WTC11 (cell line): ENCODE data around the gene SLC2A5. TPM values are rescaled to one million over a fixed set of nuclear protein-coding genes. Genes with fewer than 3 reads are reported as not detected.
"Not testable (repeated sequence)": the region's sequence is repeated elsewhere in the genome, so short reads cannot be mapped to it uniquely, and the experiment has no call there.

Experiments
- ATAC-seq: fragments of 200-7000 bp; cut with Tn5 transposase; 2 replicates; pipeline ENCODE4 v1.10.0; 2021; ENCODE audit warnings: mild to moderate bottlenecking, moderate library complexity
- CTCF ChIA-PET: fragments of 300-600 bp; sonication (Branson Sonifier 250); formaldehyde crosslinking; loops from one replicate; lab custom pipeline; 2021; ENCODE audit warnings: antibody characterized with exemption; lab: Charles Lee
- POLR2A ChIA-PET: fragments of 350-600 bp; sonication (Branson Sonifier 250); formaldehyde crosslinking; loops from one replicate; lab custom pipeline; 2021; ENCODE audit warnings: antibody characterized with exemption; lab: Charles Lee
- DNase-seq: peaks from one replicate; pipeline ENCODE4 v3.0.0; 2021; ENCODE audit warnings: low spot score
- H3K27ac Mint-ChIP-seq: 2 replicates; pipeline ENCODE4 v1.8.0; 2021; ENCODE audit warnings: mixed read lengths
- H3K27me3 Mint-ChIP-seq: 2 replicates; pipeline ENCODE4 v1.8.0; 2021; ENCODE audit warnings: low read depth, mild to moderate bottlenecking, moderate library complexity, mixed read lengths
- H3K36me3 Mint-ChIP-seq: 2 replicates; pipeline ENCODE4 v1.8.0; 2021; ENCODE audit warnings: mixed read lengths
- H3K4me1 Mint-ChIP-seq: 2 replicates; pipeline ENCODE4 v1.8.0; 2022; ENCODE audit warnings: mixed read lengths
- H3K4me3 Mint-ChIP-seq: 2 replicates; pipeline ENCODE4 v1.8.0; 2021; ENCODE audit warnings: mild to moderate bottlenecking, moderate library complexity, mixed read lengths
- H3K9me3 Mint-ChIP-seq: 2 replicates; pipeline ENCODE4 v1.8.0; 2021; ENCODE audit warnings: mixed read lengths
- AR ChIP-seq: fragments of 250-450 bp; sonication (Bioruptor Pico); IDR thresholded peaks from 2 replicates; pipeline ENCODE4 v1.9.0; 2021; ENCODE audit warnings: mild to moderate bottlenecking
- ARID4B ChIP-seq: sonication (generic); formaldehyde crosslinking; IDR thresholded peaks from 2 replicates; pipeline ENCODE4 v1.8.0; 2023; ENCODE audit warnings: missing genetic modification reagents, mild to moderate bottlenecking, borderline replicate concordance
- E2F4 ChIP-seq: sonication (generic); formaldehyde crosslinking; IDR thresholded peaks from 2 replicates; pipeline ENCODE4 v1.8.1; 2022; ENCODE audit warnings: low read depth, mild to moderate bottlenecking, moderate library complexity, missing genetic modification reagents, borderline replicate concordance
- KAT7 ChIP-seq: sonication (generic); formaldehyde crosslinking; IDR thresholded peaks from 2 replicates; pipeline ENCODE4 v1.8.1; 2023; ENCODE audit warnings: missing genetic modification reagents, mild to moderate bottlenecking, borderline replicate concordance
- MLX ChIP-seq: sonication (generic); formaldehyde crosslinking; IDR thresholded peaks from 2 replicates; pipeline ENCODE4 v1.8.1; 2023; ENCODE audit warnings: mild to moderate bottlenecking, missing genetic modification reagents, moderate library complexity
- MYBL2 ChIP-seq: sonication (generic); formaldehyde crosslinking; IDR thresholded peaks from 2 replicates; pipeline ENCODE4 v1.8.1; 2023; ENCODE audit warnings: mild to moderate bottlenecking, moderate library complexity, missing genetic modification reagents
- NFYB ChIP-seq: sonication (generic); formaldehyde crosslinking; conservative IDR thresholded peaks from 2 replicates; pipeline ENCODE4 v1.8.0; 2022; ENCODE audit warnings: low read depth, missing genetic modification reagents
- SOX15 ChIP-seq: fragments of 250-450 bp; sonication (Bioruptor Pico); IDR thresholded peaks from 2 replicates; pipeline ENCODE4 v1.9.0; 2021; ENCODE audit warnings: mild to moderate bottlenecking
- ZNF121 ChIP-seq: sonication (generic); formaldehyde crosslinking; IDR thresholded peaks from 2 replicates; pipeline ENCODE4 v1.8.0; 2023; ENCODE audit warnings: missing genetic modification reagents
- ZNF219 ChIP-seq: sonication (generic); formaldehyde crosslinking; IDR thresholded peaks from 2 replicates; pipeline ENCODE4 v1.8.0; 2023; ENCODE audit warnings: missing genetic modification reagents, mild to moderate bottlenecking, borderline replicate concordance
- ZNF232 ChIP-seq: sonication (generic); formaldehyde crosslinking; IDR thresholded peaks from 2 replicates; pipeline ENCODE4 v1.8.0; 2022; ENCODE audit warnings: mild to moderate bottlenecking, missing genetic modification reagents
- total RNA-seq: library from RNA; stranded (reverse); gene quantifications from 3 replicates; pipeline ENCODE4 v1.2.3, GENCODE V29; 2021

The SLC2A5 gene
- total RNA-seq, 1 experiment from 2014 or later, result 0.04 TPM

- no peak for TF ChIP-seq KAT7
- no peak for TF ChIP-seq E2F4 (CRISPR knock-in tag)
- TF ChIP-seq ZNF219 (CRISPR knock-in tag), result no peak
- TF ChIP-seq, all 79 proteins: peak for 0
These were observed 44.6 kb downstream of the SLC2A5 start (continued) for GRCh38 chr1:9024837-9025236.

- ChIA-PET POLR2A (no interaction called here), CTCF (interaction anchor here (0.6 to 3.6 kb wide), 7 partner anchors 8 to 212 kb away, joined by 3 to 29 read pairs (median 4); partner anchors contain the start of gene H6PD)
- no peaks in the 10 kb centered on the region for H3K9me3 Mint-ChIP-seq
- H3K36me3 Mint-ChIP-seq, result no peaks in the 10 kb centered on the region
- H3K27me3 Mint-ChIP-seq, result no peaks in the 10 kb centered on the region
- ATAC-seq, result no peak
- no peaks in the 10 kb centered on the region for H3K4me1 Mint-ChIP-seq
- TF ChIP-seq ARID4B (CRISPR knock-in tag), result no peak
- 0 out of 2 replicates have a peak, but pooled peaks have one; percentile 11 for TF ChIP-seq ZNF121 (CRISPR knock-in tag)
- no peak for TF ChIP-seq MLX
- no peak for TF ChIP-seq MYBL2
- TF ChIP-seq AR, result no peak
- no peak for TF ChIP-seq SOX15 (CRISPR knock-in tag)
- TF ChIP-seq ZNF219 (CRISPR knock-in tag), result no peak
- no peak for TF ChIP-seq ZNF232 (CRISPR knock-in tag)
- no peak for TF ChIP-seq NFYB (CRISPR knock-in tag)
- 0 out of 2 replicates have a peak overlapping the region, but pooled peaks have one; percentile 57 for H3K27ac Mint-ChIP-seq
- no peak overlapping the region for H3K4me3 Mint-ChIP-seq
- DNase-seq, result no peak
These were observed 46.7 kb downstream of the SLC2A5 start for GRCh38 chr1:9022773-9023172.

- peak overlapping the region; percentile 57 for H3K27ac Mint-ChIP-seq
- H3K4me3 Mint-ChIP-seq, H3K4me1 Mint-ChIP-seq, ATAC-seq, H3K27me3 Mint-ChIP-seq, DNase-seq, POLR2A ChIA-PET, H3K9me3 Mint-ChIP-seq, H3K36me3 Mint-ChIP-seq: not testable (repeated sequence)
- CTCF ChIA-PET, result interaction anchor here (0.6 to 3.6 kb wide), 7 partner anchors 8 to 212 kb away, joined by 3 to 29 read pairs (median 4); partner anchors contain the start of gene H6PD
These were observed 47.3 kb downstream of the SLC2A5 start for GRCh38 chr1:9022026-9022738.
